ENCODE measurements around the gene USP6. TPM values are rescaled to one million over a fixed set of nuclear protein-coding genes. Genes with fewer than 3 reads are reported as not detected.
A peak's percentile ranks its signal among the peaks of the same experiment; 100 is the strongest.
"Not testable (repeated sequence)": the region's sequence is repeated elsewhere in the genome, so short reads cannot be mapped to it uniquely, and the experiment has no call there.

Gene USP6
- polyA plus RNA-seq (2012; ENCODE audit: insufficient read depth, insufficient read length, low read depth) = 0.31 TPM

DNA sequence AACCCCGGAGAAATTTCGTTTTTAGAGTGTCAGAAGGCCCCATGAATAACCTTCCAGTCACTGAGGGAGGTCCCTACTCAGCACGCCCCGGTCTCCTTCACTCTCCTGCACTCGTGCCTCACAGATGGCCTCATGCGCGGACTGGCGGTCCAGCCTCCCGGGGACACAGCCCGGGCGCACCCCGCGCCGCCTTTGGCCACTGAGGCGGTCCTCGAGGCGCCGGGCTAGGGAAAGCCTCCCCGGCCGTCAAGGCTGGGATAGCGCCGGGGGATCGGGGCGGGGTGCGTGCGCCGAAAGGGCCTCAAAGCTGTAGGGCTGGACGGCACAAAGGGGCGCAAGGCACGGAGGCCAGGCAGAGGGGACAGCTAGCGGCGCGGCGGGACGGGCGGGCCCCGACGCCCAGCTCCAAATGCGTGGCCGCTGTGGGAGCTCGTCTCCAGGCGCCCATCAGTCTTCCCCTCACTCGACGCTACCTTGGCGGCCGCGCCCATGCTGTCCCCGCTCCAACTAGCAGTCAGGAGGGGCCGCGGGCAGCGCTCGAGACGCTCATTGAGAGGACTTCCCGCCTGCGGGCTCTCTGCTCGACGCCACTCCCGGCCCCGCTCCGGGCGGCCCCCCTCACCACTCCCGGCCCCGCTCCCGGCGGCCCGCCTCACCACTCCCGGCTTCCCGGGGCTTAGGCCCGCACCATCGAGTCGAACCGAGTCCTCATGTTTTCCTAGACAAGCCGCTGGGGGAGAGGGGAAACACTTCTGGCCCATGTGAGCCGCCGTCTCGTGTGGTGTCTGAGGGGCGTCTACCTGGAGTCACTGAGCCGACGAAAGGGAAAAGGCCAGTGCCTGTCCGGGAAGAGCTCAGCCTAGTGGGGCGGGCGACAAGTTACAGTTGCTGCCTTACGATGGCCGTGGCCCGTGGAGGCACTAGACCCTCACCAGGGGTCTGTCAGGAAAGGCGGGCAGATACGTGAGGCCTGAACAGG is at the start of gene USP6:
TSS of gene USP6 (plus strand) at position 360 of the 979 bp plus-strand sequence. CDS start 14,336 bp downstream, outside the sequence.
- Histone ChIP-seq H3K36me3 (no peaks in the 10 kb centered on the region), H3K9me3 (no peaks in the 10 kb centered on the region), H3K4me3 (ENCODE audit: low read depth, low read length) (no peak within 1 kb of the TSS), H3K27me3 (0 out of 2 replicates have a peak, but pooled peaks cover 3% of the 10 kb centered on the region), H3K4me1 (no peaks in the 10 kb centered on the region)
- TF ChIP-seq, protein P1, sequence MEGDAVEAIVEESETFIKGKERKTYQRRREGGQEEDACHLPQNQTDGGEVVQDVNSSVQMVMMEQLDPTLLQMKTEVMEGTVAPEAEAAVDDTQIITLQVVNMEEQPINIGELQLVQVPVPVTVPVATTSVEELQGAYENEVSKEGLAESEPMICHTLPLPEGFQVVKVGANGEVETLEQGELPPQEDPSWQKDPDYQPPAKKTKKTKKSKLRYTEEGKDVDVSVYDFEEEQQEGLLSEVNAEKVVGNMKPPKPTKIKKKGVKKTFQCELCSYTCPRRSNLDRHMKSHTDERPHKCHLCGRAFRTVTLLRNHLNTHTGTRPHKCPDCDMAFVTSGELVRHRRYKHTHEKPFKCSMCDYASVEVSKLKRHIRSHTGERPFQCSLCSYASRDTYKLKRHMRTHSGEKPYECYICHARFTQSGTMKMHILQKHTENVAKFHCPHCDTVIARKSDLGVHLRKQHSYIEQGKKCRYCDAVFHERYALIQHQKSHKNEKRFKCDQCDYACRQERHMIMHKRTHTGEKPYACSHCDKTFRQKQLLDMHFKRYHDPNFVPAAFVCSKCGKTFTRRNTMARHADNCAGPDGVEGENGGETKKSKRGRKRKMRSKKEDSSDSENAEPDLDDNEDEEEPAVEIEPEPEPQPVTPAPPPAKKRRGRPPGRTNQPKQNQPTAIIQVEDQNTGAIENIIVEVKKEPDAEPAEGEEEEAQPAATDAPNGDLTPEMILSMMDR (IDR thresholded peaks at IDR 0.05; ENCODE audit: low read depth, low read length) = no peak
- DNase-seq = no peak

- Histone ChIP-seq H3K4me1 (no peaks in the 10 kb centered on the region), H3K9me3 (no peaks in the 10 kb centered on the region), H3K4me3 (ENCODE audit: low read depth, low read length) (no peak overlapping the region), H3K36me3 (no peaks in the 10 kb centered on the region), H3K27me3 (no peaks in the 10 kb centered on the region)
- TF ChIP-seq, protein P1 (IDR thresholded peaks at IDR 0.05; ENCODE audit: low read depth, low read length) = no peak
- DNase-seq = no peak
Measured at GRCh38 chr17:5068236-5068635, 47.6 kb upstream of the USP6 start.

DNA sequence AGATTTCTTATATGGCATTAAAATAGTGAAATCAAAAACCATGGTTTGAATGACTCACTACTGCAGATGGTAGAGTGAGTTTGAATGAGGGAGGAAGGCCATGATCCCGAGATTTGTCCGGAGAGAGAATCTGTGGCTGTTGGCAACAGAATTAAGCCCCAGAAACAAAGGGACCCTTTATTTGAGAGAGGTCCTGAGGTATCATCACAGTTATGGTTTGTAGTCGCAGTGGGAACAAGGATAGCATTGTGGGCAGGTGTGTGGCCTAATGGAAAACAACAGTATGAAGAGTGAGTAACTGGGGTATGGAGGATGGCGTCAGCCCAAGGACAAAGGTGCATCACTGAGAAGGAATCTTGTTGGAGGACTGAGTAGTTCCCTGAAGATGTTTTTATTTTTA is 46.1 kb upstream of the USP6 start:
- Histone ChIP-seq H3K27me3 (no peaks in the 10 kb centered on the region), H3K9me3 (no peaks in the 10 kb centered on the region), H3K4me1 (no peaks in the 10 kb centered on the region), H3K36me3 (no peaks in the 10 kb centered on the region), H3K4me3 (ENCODE audit: low read depth, low read length) (no peak overlapping the region)
- TF ChIP-seq, protein P1 (IDR thresholded peaks at IDR 0.05; ENCODE audit: low read depth, low read length) = no peak
- DNase-seq = no peak

- H3K36me3 ChIP-seq; H3K4me1 ChIP-seq; H3K9me3 ChIP-seq; DNase-seq; H3K27me3 ChIP-seq; H3K4me3 ChIP-seq (ENCODE audit: low read depth, low read length): not testable (repeated sequence)
Measured at GRCh38 chr17:5075472-5075871, 40.4 kb upstream of the USP6 start.

DNA sequence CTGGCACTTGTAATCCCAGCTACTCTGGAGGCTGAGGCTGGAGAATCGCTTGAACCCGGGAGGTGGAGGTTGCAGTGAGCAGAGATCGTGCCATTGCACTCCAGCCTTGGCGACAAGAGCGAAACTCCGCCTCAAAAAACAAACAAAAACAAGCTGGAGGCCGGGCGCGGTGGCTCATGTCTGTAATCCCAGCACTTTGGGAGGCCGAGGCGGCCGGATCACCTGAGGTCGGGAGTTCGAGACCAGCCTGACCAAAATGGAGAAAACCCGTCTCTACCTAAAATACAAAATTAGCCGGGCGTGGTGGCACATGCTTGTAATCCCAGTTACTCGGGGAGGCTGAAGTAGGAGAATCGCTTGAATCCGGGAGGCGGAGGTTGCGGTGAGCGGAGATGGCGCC is 38.6 kb upstream of the USP6 start:
- H3K4me3 ChIP-seq (ENCODE audit: low read depth, low read length) = not testable (repeated sequence)

GRCh38 chr17:5077781-5078105 is 38.1 kb upstream of the USP6 start:
- TF ChIP-seq, protein P1 (IDR thresholded peaks at IDR 0.05; ENCODE audit: low read depth, low read length) = no peak
- peak overlapping the region; percentile 46; the same call in 1 of the 2 replicates for H3K4me3 ChIP-seq (ENCODE audit: low read depth, low read length)
- no peaks in the 10 kb centered on the region for H3K4me1 ChIP-seq
- H3K36me3 ChIP-seq = no peaks in the 10 kb centered on the region
- no peak for DNase-seq
- H3K9me3 ChIP-seq = no peaks in the 10 kb centered on the region
- no peaks in the 10 kb centered on the region for H3K27me3 ChIP-seq

More for the DNA sequence above, 38.6 kb upstream of the USP6 start:
- not testable (repeated sequence) for H3K4me1 ChIP-seq, H3K9me3 ChIP-seq, H3K36me3 ChIP-seq, H3K27me3 ChIP-seq, DNase-seq
